Measurements from ENCODE around the gene SMIM41. TPM values are rescaled to one million over a fixed set of nuclear protein-coding genes. Genes with fewer than 3 reads are reported as not detected.

The SMIM41 gene
- total and polyA plus RNA-seq, 2 donors from 2014 or later: 0.31 TPM; not detected in 1

GRCh38 chr12:52055731-52056711 lies 23.5 kb upstream of the SMIM41 start:
- Histone ChIP-seq H3K27me3 (ENCODE audit: control insufficient read depth, insufficient read depth, low read length) (no peaks in the 10 kb centered on the region), H3K9me3 (ENCODE audit: control insufficient read depth in 2 of 3, insufficient read depth in 1 of 3, low read length in 3 of 3) (no peaks in the 10 kb centered on the region), H3K4me1 (ENCODE audit: control insufficient read depth in 2 of 3, insufficient read depth in 2 of 3, low read depth in 1 of 3, low read length in 3 of 3) (peaks cover 0 to 10% (median 0%) of the 10 kb centered on the region in 3 donors), H3K27ac (ENCODE audit: low read depth in 2 of 2, low read length in 2 of 2) (no peak overlapping the region), H3K4me3 (ENCODE audit: low read length in 3 of 3) (no peak overlapping the region), H3K9ac (ENCODE audit: low read length in 3 of 3) (no peak overlapping the region), H3K36me3 (ENCODE audit: control insufficient read depth in 2 of 3, insufficient read depth in 3 of 3, low read length in 3 of 3) (peaks cover 0 to 56% (median 13%) of the 10 kb centered on the region in 3 donors)
- TF ChIP-seq CTCF (IDR thresholded peaks at IDR 0.05; ENCODE audit: borderline replicate concordance, extremely low read depth, insufficient read depth): no peak
- DNase-seq: peak in 1 of 5 donors; percentile 37
- intact Hi-C loops (cut with DNase I): no loop called here
- FAIRE-seq: no peak

- peaks cover 0 to 8% (median 0%) of the 10 kb centered on the region in 3 donors for H3K4me1 ChIP-seq (ENCODE audit: control insufficient read depth in 2 of 3, insufficient read depth in 2 of 3, low read depth in 1 of 3, low read length in 3 of 3)
- intact Hi-C loops (cut with DNase I): no loop called here
- no peak overlapping the region for H3K27ac ChIP-seq (ENCODE audit: low read depth in 2 of 2, low read length in 2 of 2)
Measured at GRCh38 chr12:52056801-52057637, 22.5 kb upstream of the SMIM41 start.

More at GRCh38 chr12:52056801-52057637, 22.5 kb upstream of the SMIM41 start:
- Histone ChIP-seq H3K9me3 (ENCODE audit: control insufficient read depth in 2 of 3, insufficient read depth in 1 of 3, low read length in 3 of 3) (no peaks in the 10 kb centered on the region), H3K36me3 (ENCODE audit: control insufficient read depth in 2 of 3, insufficient read depth in 3 of 3, low read length in 3 of 3) (peaks cover 0 to 56% (median 13%) of the 10 kb centered on the region in 3 donors), H3K9ac (ENCODE audit: low read length in 3 of 3) (peak overlapping the region in 1 of 3 donors; percentile 12), H3K4me3 (ENCODE audit: low read length in 3 of 3) (no peak overlapping the region), H3K27me3 (ENCODE audit: control insufficient read depth, insufficient read depth, low read length) (no peaks in the 10 kb centered on the region)
- no peak for TF ChIP-seq CTCF (IDR thresholded peaks at IDR 0.05; ENCODE audit: borderline replicate concordance, extremely low read depth, insufficient read depth)
- no peak for DNase-seq
- no peak for FAIRE-seq
